Body of pancreas (tissue), 4 donors: ENCODE data around the gene NEDD4L. TPM values are rescaled to one million over a fixed set of nuclear protein-coding genes. Genes with fewer than 3 reads are reported as not detected.
A peak's percentile ranks its signal among the peaks of the same experiment; 100 is the strongest.

Experiments
- ATAC-seq: fragments of 150-250 bp; one replicate; pipeline ENCODE4 v1.9.1; 2016
- DNase-seq, 4 donors: peaks; one replicate each; pipeline ENCODE4 v3.0.0-alpha.2; 2019
- H3K27ac ChIP-seq, 4 donors: fragments of 200-600 bp; sonication (generic); 1 replicate in 3 of 4; 2 replicates in 1 of 4; pipeline versions ENCODE4 v1.5.1 to v1.6.1; 2016 to 2019; ENCODE audit warnings: mild to moderate bottlenecking in 1 of 4, mixed read lengths in 1 of 4, moderate library complexity in 1 of 4
- H3K27me3 ChIP-seq, 2 donors: fragments of 200-600 bp; sonication (generic); one replicate each; pipeline ENCODE4 v1.6.0; 2016; ENCODE audit warnings: mild to moderate bottlenecking in 1 of 2
- H3K36me3 ChIP-seq, 2 donors: fragments of 200-600 bp; sonication (generic); replicated peaks in 1 of 2; 2 replicates each; pipeline ENCODE4 v1.5.1; 2016; ENCODE audit warnings: low read depth in 2 of 2; ENCODE audit not compliant: insufficient read depth in 1 of 2
- H3K4me1 ChIP-seq: fragments of 200-600 bp; sonication (generic); one replicate; pipeline ENCODE4 v1.6.0; 2016
- H3K4me3 ChIP-seq, 2 donors: fragments of 200-600 bp; sonication (generic); 1 replicate in 1 of 2; 2 replicates in 1 of 2; pipeline ENCODE4 v1.5.1; 2016 to 2019
- H3K9me3 ChIP-seq, 3 donors: fragments of 200-600 bp; sonication (generic); 1 replicate in 2 of 3; 2 replicates in 1 of 3; pipeline ENCODE4 v1.5.1; 2016
- POLR2A ChIP-seq, 3 donors: fragments of 450-650 bp; IDR thresholded peaks; one replicate each; pipeline ENCODE4 v1.6.1; 2016; ENCODE audit warnings: antibody characterized with exemption in 3 of 3, mild to moderate bottlenecking in 2 of 3
- WGBS, 2 donors: methylation state at CpG; one replicate each; pipeline ENCODE4 v1.1.5; 2017; 5-methylcytosine and 5-hydroxymethylcytosine counted together
- intact Hi-C: fragments of 100-400 bp; cut with DNase I; formaldehyde crosslinking; loops from one replicate; pipeline ENCODE4 v1.15.1; 2023
- total RNA-seq, 2 donors: library from RNA; depleted of rRNA; stranded (reverse); fragments of >200 nt; gene quantifications; one replicate each; pipeline ENCODE4 v1.1.0, GENCODE V29; 2016
- TF ChIP-seq, protein P1 (sequence below), 7 experiments: fragments of 450-650 bp in 4 of 7; fragments of 200-600 bp in 3 of 7; sonication (generic) in 3 of 7; IDR thresholded peaks; one replicate each; pipeline ENCODE4 v1.5.1; 2016 to 2019; ENCODE audit warnings: antibody characterized with exemption in 7 of 7

The NEDD4L gene
- total RNA-seq, 2 donors from 2014 or later: 105 to 108 TPM

DNA sequence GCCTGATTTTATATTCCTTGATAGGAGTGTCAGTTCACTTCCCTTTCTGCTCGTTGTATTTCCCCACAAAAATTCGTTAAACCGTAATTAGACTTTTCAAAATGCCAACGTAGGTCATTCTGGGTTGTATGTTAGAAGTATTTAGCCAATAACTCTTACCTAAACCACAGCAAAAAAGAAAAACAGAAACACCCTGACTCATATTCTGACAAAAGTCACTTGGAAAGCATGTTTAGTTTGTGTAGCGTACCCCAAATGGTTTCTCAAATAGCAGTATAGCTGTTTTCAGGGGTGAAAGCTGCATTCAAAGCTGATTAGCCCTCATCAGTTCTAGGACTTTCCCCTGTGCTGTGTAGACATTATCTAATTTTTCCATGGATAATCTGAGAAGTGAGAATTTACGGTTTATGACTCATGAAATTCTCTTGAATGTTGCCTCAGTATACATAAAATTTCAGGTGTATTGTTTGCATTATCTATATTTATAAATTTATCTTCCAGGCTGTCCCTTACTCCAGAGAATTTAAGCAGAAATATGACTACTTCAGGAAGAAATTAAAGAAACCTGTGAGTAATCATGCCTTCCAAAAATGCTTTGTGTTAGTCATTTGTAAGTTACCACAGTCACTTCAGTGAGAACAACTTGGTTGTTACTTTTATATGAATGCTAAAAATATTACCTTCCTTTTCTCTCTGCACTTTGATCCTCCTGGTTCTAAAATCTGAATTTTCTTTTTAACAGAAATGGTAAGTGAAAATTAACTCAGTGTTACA, 319.9 kb downstream of the NEDD4L start:
- no peaks in the 10 kb centered on the region for H3K4me1 ChIP-seq
- no peak overlapping the region for H3K27ac ChIP-seq
- H3K4me3 ChIP-seq: no peak overlapping the region
- ATAC-seq (no peak), DNase-seq (no peak)
- WGBS, 2 donors: 88 to 94% methylated on average over 6 of the region's 6 CpGs
- TF ChIP-seq, protein P1, sequence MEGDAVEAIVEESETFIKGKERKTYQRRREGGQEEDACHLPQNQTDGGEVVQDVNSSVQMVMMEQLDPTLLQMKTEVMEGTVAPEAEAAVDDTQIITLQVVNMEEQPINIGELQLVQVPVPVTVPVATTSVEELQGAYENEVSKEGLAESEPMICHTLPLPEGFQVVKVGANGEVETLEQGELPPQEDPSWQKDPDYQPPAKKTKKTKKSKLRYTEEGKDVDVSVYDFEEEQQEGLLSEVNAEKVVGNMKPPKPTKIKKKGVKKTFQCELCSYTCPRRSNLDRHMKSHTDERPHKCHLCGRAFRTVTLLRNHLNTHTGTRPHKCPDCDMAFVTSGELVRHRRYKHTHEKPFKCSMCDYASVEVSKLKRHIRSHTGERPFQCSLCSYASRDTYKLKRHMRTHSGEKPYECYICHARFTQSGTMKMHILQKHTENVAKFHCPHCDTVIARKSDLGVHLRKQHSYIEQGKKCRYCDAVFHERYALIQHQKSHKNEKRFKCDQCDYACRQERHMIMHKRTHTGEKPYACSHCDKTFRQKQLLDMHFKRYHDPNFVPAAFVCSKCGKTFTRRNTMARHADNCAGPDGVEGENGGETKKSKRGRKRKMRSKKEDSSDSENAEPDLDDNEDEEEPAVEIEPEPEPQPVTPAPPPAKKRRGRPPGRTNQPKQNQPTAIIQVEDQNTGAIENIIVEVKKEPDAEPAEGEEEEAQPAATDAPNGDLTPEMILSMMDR (IDR thresholded peaks at IDR 0.05): no peak
- no peak for TF ChIP-seq POLR2A (IDR thresholded peaks at IDR 0.05)
- intact Hi-C loops: no loop called here
- H3K9me3 ChIP-seq: no peaks in the 10 kb centered on the region
- H3K27me3 ChIP-seq: no peaks in the 10 kb centered on the region
- peaks cover 0 to 11% of the 10 kb centered on the region in 2 donors for H3K36me3 ChIP-seq

DNA sequence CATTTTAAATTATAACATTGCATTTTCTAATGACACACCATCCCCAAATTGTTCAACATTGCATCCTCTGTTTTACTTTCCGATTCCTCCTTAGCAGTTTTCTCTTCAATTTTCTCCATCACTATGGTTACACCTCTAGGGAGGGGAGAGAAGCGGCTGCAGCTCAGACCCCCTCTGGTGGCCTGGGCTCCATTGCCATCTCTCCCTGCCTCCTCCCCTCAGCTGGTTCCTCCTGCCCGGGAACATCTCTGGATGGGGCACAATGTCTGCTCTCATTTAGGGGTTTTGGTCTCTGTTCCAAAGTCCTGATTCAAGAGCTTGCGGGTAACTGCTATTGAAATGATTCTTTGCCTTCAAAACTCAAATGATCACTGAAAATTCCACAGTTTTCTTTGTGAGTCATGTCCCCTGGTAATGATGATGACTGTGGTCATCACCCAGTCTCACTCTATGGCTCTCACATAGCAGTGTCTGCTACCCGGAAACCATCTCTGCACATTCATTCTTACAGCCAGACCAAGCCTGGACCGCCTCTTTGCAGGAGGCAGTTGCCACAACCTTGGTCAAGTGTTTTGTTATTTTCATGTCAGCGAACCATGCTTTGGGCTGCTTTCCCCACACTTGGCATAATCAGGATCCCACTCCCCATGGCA, 321.0 kb downstream of the NEDD4L start:
- no peaks in the 10 kb centered on the region for H3K4me1 ChIP-seq
- no peaks in the 10 kb centered on the region for H3K27me3 ChIP-seq
- TF ChIP-seq, protein P1 (IDR thresholded peaks at IDR 0.05): no peak
- no peak for TF ChIP-seq POLR2A (IDR thresholded peaks at IDR 0.05)
- H3K9me3 ChIP-seq: no peaks in the 10 kb centered on the region
- intact Hi-C loops: no loop called here
- H3K4me3 ChIP-seq: no peak overlapping the region
- no peak overlapping the region for H3K27ac ChIP-seq
- WGBS, 2 donors: 91 to 92% methylated on average over 7 of the region's 7 CpGs
- ATAC-seq: no peak
- peaks cover 0 to 12% of the 10 kb centered on the region in 2 donors for H3K36me3 ChIP-seq
- peak in 2 of 4 donors; percentile 25 to 34 for DNase-seq

DNA sequence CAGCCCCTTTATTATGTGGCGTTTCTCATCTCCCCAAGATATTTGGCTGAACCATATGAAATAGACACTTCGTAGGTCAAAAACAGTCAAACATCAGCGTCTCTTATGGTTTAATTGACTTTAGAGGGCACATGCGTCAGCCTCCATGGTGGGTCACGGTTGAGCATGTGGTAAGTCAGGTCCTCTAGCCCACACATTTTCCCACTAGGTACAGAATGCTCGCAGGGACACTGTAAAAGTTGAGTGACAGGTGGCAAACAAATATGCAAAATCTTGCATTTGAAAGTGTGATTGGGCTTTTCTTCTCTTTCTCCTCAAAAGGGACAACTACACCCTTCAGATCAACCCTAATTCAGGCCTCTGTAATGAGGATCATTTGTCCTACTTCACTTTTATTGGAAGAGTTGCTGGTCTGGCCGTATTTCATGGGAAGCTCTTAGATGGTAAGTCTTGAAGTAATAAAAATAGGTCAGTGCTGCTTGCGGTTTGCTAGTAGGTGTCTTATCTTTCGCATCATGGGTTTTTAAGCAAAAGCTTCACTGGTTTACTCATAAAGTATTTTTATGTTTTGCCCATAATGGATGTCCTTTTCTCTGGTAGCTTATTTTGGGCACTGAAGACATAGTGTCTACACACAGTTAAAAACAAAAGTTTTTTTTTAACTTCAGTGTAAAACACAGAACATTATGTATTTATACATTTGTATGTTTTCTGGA, 323.6 kb downstream of the NEDD4L start:
- Histone ChIP-seq H3K9me3 (no peaks in the 10 kb centered on the region), H3K27ac (no peak overlapping the region), H3K36me3 (peaks cover 0 to 20% of the 10 kb centered on the region in 2 donors), H3K4me1 (no peaks in the 10 kb centered on the region), H3K27me3 (no peaks in the 10 kb centered on the region), H3K4me3 (no peak overlapping the region)
- WGBS, 2 donors: 95% methylated on average over 9 of the region's 9 CpGs
- ATAC-seq (no peak), DNase-seq (no peak)
- TF ChIP-seq, protein P1 (IDR thresholded peaks at IDR 0.05): no peak
- intact Hi-C loops: no loop called here

DNA sequence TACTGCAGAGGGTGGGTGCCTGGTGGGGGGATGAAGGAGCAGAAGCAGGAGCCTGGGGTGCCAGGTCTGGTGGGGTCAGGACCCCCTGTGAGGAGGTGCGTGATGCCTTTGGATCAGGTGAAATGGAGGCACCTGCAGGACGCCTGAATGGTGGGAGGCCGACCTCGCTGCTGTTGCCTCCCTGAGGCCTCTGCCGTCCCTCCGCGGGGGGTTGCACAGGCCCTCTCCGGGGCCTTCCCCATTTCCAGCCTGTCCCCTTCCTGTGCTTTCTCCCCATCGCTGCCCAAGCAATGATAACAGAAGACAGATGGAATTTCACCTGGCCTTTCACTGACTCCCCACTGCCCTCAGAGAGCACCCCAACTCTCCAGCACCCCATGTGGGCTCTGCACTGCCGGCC, 325.6 kb downstream of the NEDD4L start:
- H3K4me1 ChIP-seq: no peaks in the 10 kb centered on the region
- TF ChIP-seq, protein P1 (IDR thresholded peaks at IDR 0.05): no peak
- TF ChIP-seq POLR2A (IDR thresholded peaks at IDR 0.05): no peak
- peaks cover 0 to 25% of the 10 kb centered on the region in 2 donors for H3K36me3 ChIP-seq
- no peak for ATAC-seq
- intact Hi-C loops: no loop called here
- 97% methylated on average over 10 of the region's 10 CpGs for WGBS, 2 donors
- H3K27ac ChIP-seq: no peak overlapping the region
- H3K27me3 ChIP-seq: no peaks in the 10 kb centered on the region
- no peak overlapping the region for H3K4me3 ChIP-seq
- DNase-seq: no peak
- no peaks in the 10 kb centered on the region for H3K9me3 ChIP-seq
